Type B pancreatic cell (in vitro differentiated cells): ENCODE results near the gene TTC39A. TPM values are rescaled to one million over a fixed set of nuclear protein-coding genes. Genes with fewer than 3 reads are reported as not detected.

Experiments
- DNase-seq: peaks from one replicate; pipeline ENCODE4 v3.0.0; 2021; ENCODE audit warnings: mixed read lengths; ENCODE audit not compliant: unreplicated experiment; ENCODE audit errors: extremely low spot score
- H3K27ac Mint-ChIP-seq: 2 replicates; pipeline ENCODE4 v1.8.0; 2021; ENCODE audit warnings: mild to moderate bottlenecking, mixed read lengths
- H3K27me3 Mint-ChIP-seq: 2 replicates; pipeline ENCODE4 v1.8.0; 2021; ENCODE audit warnings: mixed read lengths
- H3K36me3 Mint-ChIP-seq: 2 replicates; pipeline ENCODE4 v1.8.0; 2021; ENCODE audit warnings: mixed read lengths
- H3K4me1 Mint-ChIP-seq: one replicate; pipeline ENCODE4 v1.8.0; 2021; ENCODE audit warnings: mixed read lengths; ENCODE audit not compliant: unreplicated experiment
- H3K4me3 Mint-ChIP-seq: 2 replicates; pipeline ENCODE4 v1.8.0; 2021; ENCODE audit warnings: mild to moderate bottlenecking, mixed read lengths
- H3K9me3 Mint-ChIP-seq: 2 replicates; pipeline ENCODE4 v1.8.0; 2021; ENCODE audit warnings: mixed read lengths
- total RNA-seq: library from RNA; stranded (reverse); gene quantifications from 2 replicates; pipeline ENCODE4 v1.2.1, GENCODE V29; 2021; ENCODE audit warnings: low replicate concordance
- TF ChIP-seq, protein P1 (sequence below): fragments of 200-600 bp; sonication (generic); conservative IDR thresholded peaks from 2 replicates; pipeline ENCODE4 v1.5.0; 2021; ENCODE audit warnings: antibody characterized with exemption, mild to moderate bottlenecking

The TTC39A gene
- total RNA-seq, 1 donor from 2014 or later: 16.3 TPM

DNA sequence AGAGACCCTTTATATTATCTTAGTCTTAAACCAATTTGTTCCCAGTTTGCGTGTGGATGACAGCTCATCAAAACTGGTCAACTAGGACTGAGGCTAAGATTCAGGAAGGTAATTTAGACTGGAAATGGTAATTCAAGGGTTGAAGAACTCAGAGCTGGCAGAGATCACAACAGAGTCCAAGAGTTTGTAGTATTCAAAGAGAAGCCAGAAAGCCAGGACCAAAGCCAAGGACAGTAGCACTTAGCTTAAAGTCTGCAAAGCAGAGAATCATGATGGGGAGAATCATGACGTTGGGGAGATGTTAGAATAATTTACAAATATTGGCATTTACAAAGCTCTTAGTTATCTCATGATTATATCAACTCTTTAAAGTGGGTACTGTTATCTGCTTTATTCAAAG, 61.7 kb downstream of the TTC39A start:
- H3K4me3 Mint-ChIP-seq: no peak overlapping the region
- H3K36me3 Mint-ChIP-seq: peaks cover 15% of the 10 kb centered on the region
- no peaks in the 10 kb centered on the region for H3K27me3 Mint-ChIP-seq
- H3K9me3 Mint-ChIP-seq: no peaks in the 10 kb centered on the region
- DNase-seq: no peak
- peaks cover 20% of the 10 kb centered on the region for H3K4me1 Mint-ChIP-seq
- no peak overlapping the region for H3K27ac Mint-ChIP-seq
- TF ChIP-seq, protein P1, sequence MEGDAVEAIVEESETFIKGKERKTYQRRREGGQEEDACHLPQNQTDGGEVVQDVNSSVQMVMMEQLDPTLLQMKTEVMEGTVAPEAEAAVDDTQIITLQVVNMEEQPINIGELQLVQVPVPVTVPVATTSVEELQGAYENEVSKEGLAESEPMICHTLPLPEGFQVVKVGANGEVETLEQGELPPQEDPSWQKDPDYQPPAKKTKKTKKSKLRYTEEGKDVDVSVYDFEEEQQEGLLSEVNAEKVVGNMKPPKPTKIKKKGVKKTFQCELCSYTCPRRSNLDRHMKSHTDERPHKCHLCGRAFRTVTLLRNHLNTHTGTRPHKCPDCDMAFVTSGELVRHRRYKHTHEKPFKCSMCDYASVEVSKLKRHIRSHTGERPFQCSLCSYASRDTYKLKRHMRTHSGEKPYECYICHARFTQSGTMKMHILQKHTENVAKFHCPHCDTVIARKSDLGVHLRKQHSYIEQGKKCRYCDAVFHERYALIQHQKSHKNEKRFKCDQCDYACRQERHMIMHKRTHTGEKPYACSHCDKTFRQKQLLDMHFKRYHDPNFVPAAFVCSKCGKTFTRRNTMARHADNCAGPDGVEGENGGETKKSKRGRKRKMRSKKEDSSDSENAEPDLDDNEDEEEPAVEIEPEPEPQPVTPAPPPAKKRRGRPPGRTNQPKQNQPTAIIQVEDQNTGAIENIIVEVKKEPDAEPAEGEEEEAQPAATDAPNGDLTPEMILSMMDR: no peak

DNA sequence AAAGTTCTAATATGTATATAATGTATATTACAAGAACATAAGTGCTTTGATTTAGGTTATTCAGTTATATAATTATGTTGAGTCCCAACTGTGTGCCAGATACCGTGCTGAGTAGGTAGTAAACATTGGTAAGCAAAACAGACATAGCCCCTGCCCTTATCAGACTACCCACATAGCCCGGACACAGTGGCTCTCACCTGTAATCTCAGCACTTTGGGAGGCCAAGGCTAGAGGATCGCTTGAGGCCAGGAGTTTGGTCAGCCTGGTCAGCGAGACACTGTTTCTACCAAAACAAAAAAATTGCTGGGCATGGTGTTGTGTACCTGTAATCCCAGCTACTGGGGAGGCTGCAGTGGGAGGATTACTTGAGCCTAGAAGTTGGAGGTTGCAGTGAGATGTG, 63.6 kb downstream of the TTC39A start:
- Mint-ChIP-seq H3K4me1 (peaks cover 24% of the 10 kb centered on the region), H3K9me3 (no peaks in the 10 kb centered on the region), H3K36me3 (peaks cover 11% of the 10 kb centered on the region), H3K27ac (no peak overlapping the region), H3K27me3 (no peaks in the 10 kb centered on the region), H3K4me3 (no peak overlapping the region)
- TF ChIP-seq, protein P1: no peak
- no peak for DNase-seq

DNA sequence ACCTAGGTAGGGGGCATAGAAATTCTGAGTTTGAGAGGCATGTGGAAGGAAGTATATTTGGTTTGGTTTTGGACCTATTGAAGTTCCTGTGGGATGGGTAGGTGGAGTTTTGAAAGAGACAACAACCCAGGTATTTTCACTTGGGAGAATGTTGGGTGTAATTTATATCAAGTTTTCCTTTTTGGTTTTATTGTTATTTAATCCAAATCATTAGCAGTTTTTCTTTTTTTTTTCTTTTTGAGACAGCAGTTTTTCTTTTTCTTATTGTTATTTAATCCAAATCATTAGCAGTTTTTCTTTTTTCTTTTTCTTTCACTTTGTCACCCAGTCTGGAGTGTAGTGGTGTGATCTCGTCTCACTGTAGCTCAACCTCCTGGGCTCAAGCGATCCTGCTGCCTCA, 64.2 kb downstream of the TTC39A start:
- no peaks in the 10 kb centered on the region for H3K27me3 Mint-ChIP-seq
- peaks cover 12% of the 10 kb centered on the region for H3K36me3 Mint-ChIP-seq
- H3K9me3 Mint-ChIP-seq: no peaks in the 10 kb centered on the region
- TF ChIP-seq, protein P1: no peak
- H3K4me3 Mint-ChIP-seq: no peak overlapping the region
- H3K27ac Mint-ChIP-seq: no peak overlapping the region
- peaks cover 26% of the 10 kb centered on the region for H3K4me1 Mint-ChIP-seq
- no peak for DNase-seq

DNA sequence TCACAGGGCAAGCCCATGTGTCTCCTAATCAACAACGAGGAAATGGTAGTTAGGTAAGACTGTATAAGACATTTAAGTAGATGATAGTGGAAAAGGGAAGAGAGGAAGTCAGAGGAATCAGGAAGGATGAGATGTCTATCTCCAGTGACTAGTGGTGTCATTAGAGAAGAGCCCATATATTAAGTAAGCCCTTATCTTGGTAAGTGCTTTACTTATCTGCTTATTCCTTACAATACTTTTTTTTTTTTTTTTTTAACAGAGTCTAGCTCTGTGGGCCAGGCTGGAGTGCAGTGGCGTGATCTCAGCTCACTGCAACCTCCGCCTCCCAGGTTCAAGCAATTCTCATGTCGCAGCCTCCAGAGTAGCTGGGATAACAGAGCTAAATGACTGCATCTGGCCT, 64.7 kb downstream of the TTC39A start:
- Mint-ChIP-seq H3K36me3 (peaks cover 8% of the 10 kb centered on the region), H3K27ac (no peak overlapping the region), H3K9me3 (no peaks in the 10 kb centered on the region), H3K27me3 (no peaks in the 10 kb centered on the region), H3K4me1 (peaks cover 29% of the 10 kb centered on the region), H3K4me3 (no peak overlapping the region)
- TF ChIP-seq, protein P1: no peak
- no peak for DNase-seq

- no peak overlapping the region for H3K27ac Mint-ChIP-seq
- H3K4me1 Mint-ChIP-seq: peaks cover 38% of the 10 kb centered on the region
- no peak for DNase-seq
- TF ChIP-seq, protein P1: no peak
- no peaks in the 10 kb centered on the region for H3K9me3 Mint-ChIP-seq
- H3K4me3 Mint-ChIP-seq: no peak overlapping the region
- H3K27me3 Mint-ChIP-seq: no peaks in the 10 kb centered on the region
- peaks cover 4% of the 10 kb centered on the region for H3K36me3 Mint-ChIP-seq
Measured at GRCh38 chr1:51264451-51264850, 65.9 kb downstream of the TTC39A start.
